Measurements from ENCODE around the gene CCL22.

Gene CCL22

GRCh38 chr16:57352636-57353047 lies 5.9 kb upstream of the CCL22 start:
- no CpG with 5 or more reads among the region's 6 CpGs for WGBS, 2 donors (ENCODE audit: extremely low coverage in 2 of 2, insufficient read length in 2 of 2, insufficient replicate concordance in 1 of 2)
- H3K27me3 ChIP-seq (ENCODE audit: control insufficient read depth in 3 of 3, insufficient read depth in 3 of 3, low read depth in 1 of 3, low read length in 3 of 3) = peaks cover 0 to 11% (median 0%) of the 10 kb centered on the region in 3 experiments
- H3K23ac ChIP-seq (ENCODE audit: low read depth, low read length, poor library complexity) = no peak overlapping the region
- H2BK5ac ChIP-seq (ENCODE audit: low read length) = no peak overlapping the region
- H3K9ac ChIP-seq (ENCODE audit: low read depth, low read length, poor library complexity) = no peak overlapping the region
- H2BK12ac ChIP-seq (ENCODE audit: low read length) = no peak overlapping the region
- H3K18ac ChIP-seq (ENCODE audit: low read length) = no peak overlapping the region
- no peak overlapping the region for H4K8ac ChIP-seq (ENCODE audit: low read depth, low read length)
- H3K36me3 ChIP-seq (replicated peaks in 1 of 2; ENCODE audit: control insufficient read depth in 2 of 2, insufficient read depth in 2 of 2, low read length in 2 of 2) = no peaks in the 10 kb centered on the region
- no peak for DNase-seq (ENCODE audit: low spot score)
- no peaks in the 10 kb centered on the region for H3K9me3 ChIP-seq (replicated peaks in 1 of 2; ENCODE audit: control insufficient read depth in 2 of 2, insufficient read depth in 1 of 2, low read depth in 1 of 2, low read length in 2 of 2)
- H3K4ac ChIP-seq (ENCODE audit: low read length) = no peak overlapping the region
- no peaks in the 10 kb centered on the region for H3K79me1 ChIP-seq (ENCODE audit: low read depth, low read length)
- H2AFZ ChIP-seq (ENCODE audit: low read length) = no peak overlapping the region
- no peak overlapping the region for H3K14ac ChIP-seq (ENCODE audit: low read length)
- H3K27ac ChIP-seq (replicated peaks; ENCODE audit: low read length) = no peak overlapping the region
- H2AK5ac ChIP-seq (ENCODE audit: low read depth, low read length) = no peak overlapping the region
- no peak overlapping the region for H2BK120ac ChIP-seq (ENCODE audit: low read depth, low read length)
- H3K4me1 ChIP-seq (ENCODE audit: control insufficient read depth in 2 of 2, insufficient read depth in 1 of 2, low read depth in 1 of 2, low read length in 2 of 2) = no peaks in the 10 kb centered on the region
- no peak overlapping the region for H3K4me3 ChIP-seq (ENCODE audit: low read length in 2 of 2)
- no peak overlapping the region for H3K4me2 ChIP-seq (ENCODE audit: insufficient read depth, low read length, poor library complexity, severe bottlenecking)
- no peak overlapping the region for H4K91ac ChIP-seq (ENCODE audit: low read depth, low read length, poor library complexity)
- H2BK15ac ChIP-seq (ENCODE audit: low read length) = no peak overlapping the region

GRCh38 chr16:57354311-57354710 lies 4.3 kb upstream of the CCL22 start:
- no peak overlapping the region for H2BK12ac ChIP-seq (ENCODE audit: low read length)
- no peak overlapping the region for H2BK120ac ChIP-seq (ENCODE audit: low read depth, low read length)
- no peak overlapping the region for H2AK5ac ChIP-seq (ENCODE audit: low read depth, low read length)
- H3K79me1 ChIP-seq (ENCODE audit: low read depth, low read length) = no peaks in the 10 kb centered on the region
- no peak for DNase-seq (ENCODE audit: low spot score)
- peaks cover 0 to 18% (median 0%) of the 10 kb centered on the region in 3 experiments for H3K27me3 ChIP-seq (ENCODE audit: control insufficient read depth in 3 of 3, insufficient read depth in 3 of 3, low read depth in 1 of 3, low read length in 3 of 3)
- no peak overlapping the region for H3K4me2 ChIP-seq (ENCODE audit: insufficient read depth, low read length, poor library complexity, severe bottlenecking)
- no peak overlapping the region for H3K14ac ChIP-seq (ENCODE audit: low read length)
- no peak overlapping the region for H4K8ac ChIP-seq (ENCODE audit: low read depth, low read length)
- no peak overlapping the region for H2AFZ ChIP-seq (ENCODE audit: low read length)
- H3K36me3 ChIP-seq (replicated peaks in 1 of 2; ENCODE audit: control insufficient read depth in 2 of 2, insufficient read depth in 2 of 2, low read length in 2 of 2) = no peaks in the 10 kb centered on the region
- H3K4ac ChIP-seq (ENCODE audit: low read length) = no peak overlapping the region
- no peak overlapping the region for H3K9ac ChIP-seq (ENCODE audit: low read depth, low read length, poor library complexity)
- no peak overlapping the region for H3K23ac ChIP-seq (ENCODE audit: low read depth, low read length, poor library complexity)
- H3K18ac ChIP-seq (ENCODE audit: low read length) = no peak overlapping the region
- H4K91ac ChIP-seq (ENCODE audit: low read depth, low read length, poor library complexity) = no peak overlapping the region
- H2BK5ac ChIP-seq (ENCODE audit: low read length) = no peak overlapping the region
- WGBS, 2 donors (ENCODE audit: extremely low coverage in 2 of 2, insufficient read length in 2 of 2, insufficient replicate concordance in 1 of 2) = no CpG with 5 or more reads among the region's 7 CpGs
- H3K4me1 ChIP-seq (ENCODE audit: control insufficient read depth in 2 of 2, insufficient read depth in 1 of 2, low read depth in 1 of 2, low read length in 2 of 2) = no peaks in the 10 kb centered on the region
- H2BK15ac ChIP-seq (ENCODE audit: low read length) = no peak overlapping the region
- no peak overlapping the region for H3K27ac ChIP-seq (replicated peaks; ENCODE audit: low read length)
- no peaks in the 10 kb centered on the region for H3K9me3 ChIP-seq (replicated peaks in 1 of 2; ENCODE audit: control insufficient read depth in 2 of 2, insufficient read depth in 1 of 2, low read depth in 1 of 2, low read length in 2 of 2)
- no peak overlapping the region for H3K4me3 ChIP-seq (ENCODE audit: low read length in 2 of 2)

- no peak overlapping the region for H3K27ac ChIP-seq (replicated peaks; ENCODE audit: low read length)
- H3K4me3 ChIP-seq (ENCODE audit: low read length in 2 of 2) = no peak overlapping the region
- H2AK5ac ChIP-seq (ENCODE audit: low read depth, low read length) = no peak overlapping the region
- no peak overlapping the region for H3K4me2 ChIP-seq (ENCODE audit: insufficient read depth, low read length, poor library complexity, severe bottlenecking)
- no peak overlapping the region for H2BK15ac ChIP-seq (ENCODE audit: low read length)
- H3K9me3 ChIP-seq (replicated peaks in 1 of 2; ENCODE audit: control insufficient read depth in 2 of 2, insufficient read depth in 1 of 2, low read depth in 1 of 2, low read length in 2 of 2) = no peaks in the 10 kb centered on the region
- H3K4me1 ChIP-seq (ENCODE audit: control insufficient read depth in 2 of 2, insufficient read depth in 1 of 2, low read depth in 1 of 2, low read length in 2 of 2) = no peaks in the 10 kb centered on the region
- no peak overlapping the region for H2AFZ ChIP-seq (ENCODE audit: low read length)
- H3K79me1 ChIP-seq (ENCODE audit: low read depth, low read length) = peaks cover 1% of the 10 kb centered on the region
- H2BK12ac ChIP-seq (ENCODE audit: low read length) = no peak overlapping the region
- no CpG with 5 or more reads among the region's 5 CpGs for WGBS, 2 donors (ENCODE audit: extremely low coverage in 2 of 2, insufficient read length in 2 of 2, insufficient replicate concordance in 1 of 2)
- no peak for DNase-seq (ENCODE audit: low spot score)
- H3K36me3 ChIP-seq (replicated peaks in 1 of 2; ENCODE audit: control insufficient read depth in 2 of 2, insufficient read depth in 2 of 2, low read length in 2 of 2) = no peaks in the 10 kb centered on the region
- H4K91ac ChIP-seq (ENCODE audit: low read depth, low read length, poor library complexity) = no peak overlapping the region
- H3K14ac ChIP-seq (ENCODE audit: low read length) = no peak overlapping the region
- H3K27me3 ChIP-seq (ENCODE audit: control insufficient read depth in 3 of 3, insufficient read depth in 3 of 3, low read depth in 1 of 3, low read length in 3 of 3) = peaks cover 0 to 18% (median 0%) of the 10 kb centered on the region in 3 experiments
- H2BK120ac ChIP-seq (ENCODE audit: low read depth, low read length) = no peak overlapping the region
- H3K4ac ChIP-seq (ENCODE audit: low read length) = no peak overlapping the region
- H3K18ac ChIP-seq (ENCODE audit: low read length) = no peak overlapping the region
- H3K23ac ChIP-seq (ENCODE audit: low read depth, low read length, poor library complexity) = no peak overlapping the region
- no peak overlapping the region for H3K9ac ChIP-seq (ENCODE audit: low read depth, low read length, poor library complexity)
- no peak overlapping the region for H4K8ac ChIP-seq (ENCODE audit: low read depth, low read length)
- no peak overlapping the region for H2BK5ac ChIP-seq (ENCODE audit: low read length)
Measured at GRCh38 chr16:57355898-57356414, 2.6 kb upstream of the CCL22 start.

- no peak overlapping the region for H3K4ac ChIP-seq (ENCODE audit: low read length)
Measured at GRCh38 chr16:57356547-57356946, 2.0 kb upstream of the CCL22 start.

More at GRCh38 chr16:57356547-57356946, 2.0 kb upstream of the CCL22 start:
- H3K9me3 ChIP-seq (replicated peaks in 1 of 2; ENCODE audit: control insufficient read depth in 2 of 2, insufficient read depth in 1 of 2, low read depth in 1 of 2, low read length in 2 of 2) = no peaks in the 10 kb centered on the region
- H4K91ac ChIP-seq (ENCODE audit: low read depth, low read length, poor library complexity) = no peak overlapping the region
- H3K79me1 ChIP-seq (ENCODE audit: low read depth, low read length) = peaks cover 1% of the 10 kb centered on the region
- H3K4me3 ChIP-seq (ENCODE audit: low read length in 2 of 2) = no peak overlapping the region
- no peaks in the 10 kb centered on the region for H3K36me3 ChIP-seq (replicated peaks in 1 of 2; ENCODE audit: control insufficient read depth in 2 of 2, insufficient read depth in 2 of 2, low read length in 2 of 2)
- no peak for DNase-seq (ENCODE audit: low spot score)
- H2AFZ ChIP-seq (ENCODE audit: low read length) = no peak overlapping the region
- H3K27ac ChIP-seq (replicated peaks; ENCODE audit: low read length) = no peak overlapping the region
- no peak overlapping the region for H2BK15ac ChIP-seq (ENCODE audit: low read length)
- no peak overlapping the region for H2BK5ac ChIP-seq (ENCODE audit: low read length)
- H4K8ac ChIP-seq (ENCODE audit: low read depth, low read length) = no peak overlapping the region
- H3K23ac ChIP-seq (ENCODE audit: low read depth, low read length, poor library complexity) = no peak overlapping the region
- H3K18ac ChIP-seq (ENCODE audit: low read length) = no peak overlapping the region
- no peak overlapping the region for H2BK12ac ChIP-seq (ENCODE audit: low read length)
- H3K4me1 ChIP-seq (ENCODE audit: control insufficient read depth in 2 of 2, insufficient read depth in 1 of 2, low read depth in 1 of 2, low read length in 2 of 2) = no peaks in the 10 kb centered on the region
- no peak overlapping the region for H2BK120ac ChIP-seq (ENCODE audit: low read depth, low read length)
- no peak overlapping the region for H3K9ac ChIP-seq (ENCODE audit: low read depth, low read length, poor library complexity)
- peaks cover 0 to 18% (median 0%) of the 10 kb centered on the region in 3 experiments for H3K27me3 ChIP-seq (ENCODE audit: control insufficient read depth in 3 of 3, insufficient read depth in 3 of 3, low read depth in 1 of 3, low read length in 3 of 3)
- H2AK5ac ChIP-seq (ENCODE audit: low read depth, low read length) = no peak overlapping the region
- H3K4me2 ChIP-seq (ENCODE audit: insufficient read depth, low read length, poor library complexity, severe bottlenecking) = no peak overlapping the region
- no peak overlapping the region for H3K14ac ChIP-seq (ENCODE audit: low read length)
- WGBS, 2 donors (ENCODE audit: extremely low coverage in 2 of 2, insufficient read length in 2 of 2, insufficient replicate concordance in 1 of 2) = no CpG with 5 or more reads among the region's 4 CpGs
